ENCODE results near the gene CST9.
"Not testable (repeated sequence)": the region's sequence is repeated elsewhere in the genome, so short reads cannot be mapped to it uniquely, and the experiment has no call there.

The CST9 gene

GRCh38 chr20:23624324-23624691 lies 18.6 kb upstream of the CST9 start:
- FAIRE-seq (no peak), DNase-seq (ENCODE audit: low spot score) (no peak)

- no peak for FAIRE-seq
- no peak for DNase-seq (ENCODE audit: low spot score)
These were observed 18.1 kb upstream of the CST9 start for GRCh38 chr20:23623666-23624323.

GRCh38 chr20:23622839-23623343 lies 17.2 kb upstream of the CST9 start:
- peak; percentile 73 for FAIRE-seq
- DNase-seq (ENCODE audit: low spot score): peak; percentile 66

- not testable (repeated sequence) for DNase-seq (ENCODE audit: low spot score); FAIRE-seq
These were observed 16.7 kb upstream of the CST9 start for GRCh38 chr20:23622401-23622800.

GRCh38 chr20:23620670-23621386 lies 15.1 kb upstream of the CST9 start:
- DNase-seq (ENCODE audit: low spot score); FAIRE-seq: not testable (repeated sequence)

- no peak for DNase-seq (ENCODE audit: low spot score)
- FAIRE-seq: no peak
These were observed 8.4 kb upstream of the CST9 start for GRCh38 chr20:23614163-23614562.

GRCh38 chr20:23613676-23614075 lies 8.0 kb upstream of the CST9 start:
- FAIRE-seq: no peak
- no peak for DNase-seq (ENCODE audit: low spot score)

GRCh38 chr20:23612396-23612795 lies 6.7 kb upstream of the CST9 start:
- DNase-seq (ENCODE audit: low spot score): no peak
- no peak for FAIRE-seq

- DNase-seq (ENCODE audit: low spot score) (no peak), FAIRE-seq (no peak)
These were observed 3.9 kb upstream of the CST9 start for GRCh38 chr20:23609486-23610109.

GRCh38 chr20:23608251-23608846 lies 2.6 kb upstream of the CST9 start:
- DNase-seq (ENCODE audit: low spot score) (no peak), FAIRE-seq (no peak)

GRCh38 chr20:23607497-23608245 lies 2.0 kb upstream of the CST9 start:
- DNase-seq (ENCODE audit: low spot score): no peak
- FAIRE-seq: no peak

- peak; percentile 34 for DNase-seq (ENCODE audit: low spot score)
- FAIRE-seq: no peak
These were observed 934 bp upstream of the CST9 start for GRCh38 chr20:23606652-23607049.

GRCh38 chr20:23604306-23604705 lies 1.4 kb downstream of the CST9 start:
- no peak for FAIRE-seq
- DNase-seq (ENCODE audit: low spot score): no peak

- no peak for FAIRE-seq
- DNase-seq (ENCODE audit: low spot score): no peak
These were observed 2.4 kb downstream of the CST9 start for GRCh38 chr20:23603321-23603720.

GRCh38 chr20:23602699-23603098 lies 3.0 kb downstream of the CST9 start:
- no peak for FAIRE-seq
- no peak for DNase-seq (ENCODE audit: low spot score)

GRCh38 chr20:23602241-23602640 lies 3.5 kb downstream of the CST9 start:
- FAIRE-seq: no peak
- DNase-seq (ENCODE audit: low spot score): no peak

GRCh38 chr20:23601715-23602114 lies 4.0 kb downstream of the CST9 start:
- DNase-seq (ENCODE audit: low spot score): no peak

GRCh38 chr20:23598481-23598880 lies 7.2 kb downstream of the CST9 start:
- FAIRE-seq: no peak

More at GRCh38 chr20:23601715-23602114, 4.0 kb downstream of the CST9 start:
- no peak for FAIRE-seq

GRCh38 chr20:23596579-23597250 lies 9.0 kb downstream of the CST9 start:
- no peak for FAIRE-seq
- DNase-seq (ENCODE audit: low spot score): no peak

More at GRCh38 chr20:23598481-23598880, 7.2 kb downstream of the CST9 start:
- DNase-seq (ENCODE audit: low spot score): no peak

- DNase-seq (ENCODE audit: low spot score): no peak
- no peak for FAIRE-seq
These were observed 9.8 kb downstream of the CST9 start for GRCh38 chr20:23595941-23596340.

Measured in RCC 7860 (cell line).